GM04504 (cell line): ENCODE data around the gene NAV2.
A peak's percentile ranks its signal among the peaks of the same experiment; 100 is the strongest.

Experiments used
- DNase-seq: peaks from one replicate; pipeline ENCODE4 v3.0.0-alpha.2; 2012; ENCODE audit warnings: low read depth

The NAV2 gene

GRCh38 chr11:20022363-20023081 is 309.9 kb downstream of the NAV2 start:
- DNase-seq: no peak

DNA sequence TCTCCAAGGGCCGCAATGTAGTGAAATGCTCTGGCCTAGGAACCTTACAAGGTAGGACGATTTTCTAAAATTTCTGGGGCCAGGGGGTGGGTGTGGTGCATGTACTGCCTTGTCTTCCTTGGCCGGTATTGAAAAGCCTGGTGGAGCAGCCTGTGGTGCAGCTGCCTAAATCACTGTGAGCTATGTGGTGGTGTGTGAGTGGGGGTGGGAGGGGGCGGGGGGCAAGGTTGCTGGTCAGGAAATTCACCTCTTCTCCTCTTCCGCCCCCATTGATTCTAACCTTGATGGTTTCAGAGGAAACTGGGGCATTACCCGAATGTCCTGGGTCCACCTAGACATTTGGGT is 310.4 kb downstream of the NAV2 start:
- DNase-seq: no peak

DNA sequence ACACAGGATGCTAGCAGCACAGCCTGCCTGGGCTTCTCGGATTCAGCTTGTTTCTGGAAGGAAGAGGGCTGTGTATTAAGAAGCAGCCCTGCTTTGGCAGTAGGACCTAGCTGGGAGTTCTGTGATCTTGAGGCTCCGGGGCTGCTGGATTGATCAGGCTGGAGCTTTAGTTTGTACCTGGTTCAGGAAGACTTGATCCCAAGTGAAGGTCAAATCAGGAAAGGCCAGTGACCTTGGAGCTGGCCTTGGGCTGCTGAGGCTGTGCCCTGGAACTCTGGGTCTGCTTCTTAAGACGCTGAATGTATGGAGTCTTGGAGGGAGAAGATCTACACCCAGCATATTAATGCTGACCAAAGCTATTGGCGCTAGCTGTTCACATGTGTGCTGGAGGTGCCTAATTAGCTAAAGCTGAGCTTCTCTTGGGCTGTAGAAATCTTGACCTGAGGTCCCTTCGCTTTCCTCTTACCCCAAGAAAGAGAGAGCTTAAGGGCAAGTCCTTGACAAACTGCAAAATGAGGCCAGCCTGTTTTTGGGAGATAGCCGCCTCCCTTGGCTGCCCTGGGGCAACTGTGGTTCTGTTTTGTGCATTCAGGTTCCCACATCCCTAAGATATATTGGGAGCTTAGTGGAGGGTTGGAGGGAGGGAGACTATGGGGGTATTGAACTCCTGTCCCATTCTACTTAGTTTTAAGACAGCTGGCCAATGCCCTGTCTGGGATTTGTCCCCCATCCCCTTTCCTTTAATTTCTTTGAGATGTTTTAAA is 311.7 kb downstream of the NAV2 start:
- no peak for DNase-seq

GRCh38 chr11:20025332-20025840 is 312.7 kb downstream of the NAV2 start:
- no peak for DNase-seq

- no peak for DNase-seq
These were observed 314.3 kb downstream of the NAV2 start for GRCh38 chr11:20026629-20027555.

- no peak for DNase-seq
These were observed 314.9 kb downstream of the NAV2 start for GRCh38 chr11:20027556-20028013.

DNA sequence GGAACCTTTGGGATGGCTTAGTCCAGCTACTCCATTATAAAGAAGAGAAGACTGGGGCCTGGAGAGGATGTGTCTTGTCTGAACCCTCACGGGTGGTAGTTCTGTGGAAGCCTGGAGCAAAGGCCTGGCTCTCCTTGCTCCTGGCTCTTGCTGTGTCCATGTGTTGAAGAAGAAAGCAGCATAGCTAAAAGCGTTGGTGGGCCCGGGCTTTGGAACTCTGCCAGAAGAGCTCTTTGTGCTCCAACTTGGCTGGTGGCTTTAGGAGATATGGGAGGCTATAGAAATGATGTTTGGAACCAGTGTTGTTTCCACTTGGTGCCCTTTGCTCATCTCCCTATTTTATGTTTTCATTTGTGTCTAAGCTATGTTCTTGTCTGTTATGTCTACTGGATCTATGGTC is 316.6 kb downstream of the NAV2 start:
- no peak for DNase-seq

DNA sequence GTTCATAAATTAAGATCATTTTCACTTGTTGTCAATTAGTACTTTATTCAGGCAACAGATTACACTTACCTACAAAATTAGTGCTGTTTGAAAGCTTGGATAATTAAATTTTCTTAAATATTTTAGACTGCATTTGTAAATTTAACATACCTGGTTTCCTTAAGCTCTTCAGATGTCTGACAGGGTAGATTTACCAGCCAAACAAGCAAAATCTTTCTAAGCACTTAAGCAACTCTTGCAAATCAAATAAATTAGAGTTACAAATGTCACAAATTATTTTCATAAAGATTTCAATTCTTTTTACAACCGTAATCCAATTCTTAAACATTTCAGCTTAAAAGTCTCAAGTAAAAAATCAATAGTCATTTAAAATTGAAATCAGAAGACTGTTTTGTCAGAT is 317.8 kb downstream of the NAV2 start:
- no peak for DNase-seq

DNA sequence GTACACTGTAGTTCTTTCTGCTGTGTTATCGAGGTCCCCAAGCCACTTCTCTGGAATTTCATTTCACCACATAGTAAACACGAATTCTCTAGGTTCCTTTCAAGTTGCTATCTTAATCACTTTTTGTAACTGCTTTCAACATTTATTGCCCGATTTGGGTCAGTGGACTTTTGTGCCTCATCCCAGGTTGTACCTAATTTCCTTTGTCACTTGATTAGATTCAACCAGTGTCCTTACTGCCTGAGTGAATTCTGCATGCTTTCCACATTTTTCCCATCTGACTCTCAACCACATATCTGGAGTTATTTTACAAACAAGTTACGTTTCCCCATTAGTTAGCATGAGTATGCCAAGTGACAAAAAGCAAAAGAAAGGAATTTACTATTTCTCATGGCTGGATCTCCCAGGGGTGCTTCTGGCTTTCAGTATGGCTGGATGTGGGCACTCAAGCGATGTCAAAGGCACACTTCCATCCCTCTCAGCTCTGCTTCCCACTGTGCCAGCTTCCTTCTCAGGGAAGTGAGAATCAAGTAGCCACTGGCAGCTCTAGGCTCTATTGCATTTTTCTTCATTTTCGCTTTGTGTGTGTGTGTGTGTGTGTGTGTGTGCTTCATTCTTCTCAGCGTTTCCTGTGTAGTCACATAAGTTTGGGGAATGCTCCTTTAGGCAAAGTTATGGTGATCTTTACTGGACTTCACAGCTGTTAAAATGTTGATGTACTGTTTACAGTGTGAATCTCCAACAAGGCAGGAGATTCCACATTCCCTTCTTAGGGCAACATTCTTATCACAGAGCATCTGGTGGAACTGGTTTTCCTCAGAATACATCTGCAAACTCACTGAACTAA is 318.7 kb downstream of the NAV2 start:
- DNase-seq: peak; percentile 89

GRCh38 chr11:20032127-20032526 is 319.5 kb downstream of the NAV2 start:
- DNase-seq: no peak

DNA sequence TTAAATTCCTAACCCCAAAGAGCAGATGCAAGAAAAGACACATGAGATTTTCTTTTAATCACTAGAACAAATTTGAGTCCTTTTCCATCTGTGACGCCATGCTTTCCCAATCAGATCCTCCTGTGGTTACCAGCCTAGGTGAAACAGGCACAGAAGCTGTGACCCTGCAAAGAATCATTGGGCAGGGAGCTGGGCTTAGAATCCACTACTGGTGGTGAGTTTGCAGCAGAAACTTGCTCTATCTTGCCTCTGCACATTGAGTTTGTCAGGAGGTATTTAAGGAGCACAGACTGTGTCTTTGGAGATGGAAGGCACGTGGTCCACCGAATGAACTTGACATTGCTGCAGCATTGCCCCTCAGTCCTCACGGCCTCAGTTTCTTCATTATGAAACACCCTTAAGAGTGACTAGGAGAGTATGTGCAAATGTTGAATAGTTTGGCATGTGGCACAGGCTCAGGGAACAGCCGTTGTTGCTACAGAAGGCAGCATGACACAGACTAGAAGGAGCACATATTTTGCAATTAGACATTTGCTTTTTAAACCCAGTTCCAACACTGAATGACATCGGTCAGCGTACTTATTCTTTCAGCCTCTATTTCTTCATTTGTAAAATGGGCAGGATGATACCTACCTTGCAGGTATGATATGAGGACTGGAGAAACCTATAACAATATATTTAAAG is 320.1 kb downstream of the NAV2 start:
- DNase-seq: no peak

DNA sequence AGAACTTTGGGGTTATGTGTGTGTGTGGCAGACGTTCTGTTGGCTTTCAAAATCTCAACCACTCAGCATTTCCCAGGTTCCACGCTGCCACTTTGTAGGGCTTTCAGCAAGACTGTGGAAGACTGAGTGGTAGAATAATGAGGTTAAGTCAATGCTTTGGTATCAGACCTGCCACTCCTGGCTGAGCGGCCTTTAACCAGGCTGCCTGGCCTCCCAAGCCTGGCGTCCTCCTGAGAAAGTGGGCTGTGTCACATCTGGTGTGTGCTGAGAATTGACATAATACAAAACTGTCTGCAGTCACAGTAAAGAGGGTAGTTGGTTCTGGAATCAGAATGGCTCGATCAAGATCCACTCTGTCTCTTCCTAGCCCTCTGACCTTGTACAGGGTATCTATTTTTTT is 321.2 kb downstream of the NAV2 start:
- DNase-seq: no peak

DNA sequence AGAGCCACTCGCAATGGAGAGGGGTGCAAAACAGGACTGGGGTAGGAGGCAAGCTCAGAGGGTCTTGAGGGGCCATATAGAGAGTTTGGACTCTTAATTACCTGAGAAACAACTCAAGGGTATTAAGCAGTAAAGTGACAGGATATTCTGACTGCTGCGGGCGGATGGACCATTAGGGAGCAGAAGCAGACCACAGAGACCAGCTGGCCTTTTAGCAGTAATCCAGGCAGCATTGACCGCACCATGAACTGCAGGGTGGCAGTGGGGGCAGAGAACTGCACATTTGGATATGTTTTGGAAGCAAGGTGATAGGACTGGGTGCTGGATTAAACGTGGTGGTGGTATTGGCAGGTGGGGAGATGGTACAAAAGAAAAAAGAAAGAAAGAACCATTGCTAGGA is 322.3 kb downstream of the NAV2 start:
- no peak for DNase-seq

DNA sequence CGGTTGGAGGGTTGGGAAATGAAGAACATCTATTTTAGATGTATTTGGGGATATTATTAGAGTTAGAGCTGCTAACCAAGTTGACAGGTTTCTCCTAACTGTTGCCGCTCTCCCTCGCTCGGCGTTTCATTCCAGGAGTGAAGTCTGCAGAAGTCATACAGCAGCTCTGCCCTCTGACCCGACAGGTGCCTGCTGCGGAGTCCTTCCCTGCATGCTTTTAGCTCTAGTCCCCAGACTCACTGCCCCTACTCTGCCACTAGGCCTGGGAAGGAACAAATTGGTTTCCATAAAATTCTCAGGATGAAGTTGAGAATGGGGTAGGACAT is 322.7 kb downstream of the NAV2 start:
- no peak for DNase-seq

- peak; percentile 88 for DNase-seq
These were observed 323.3 kb downstream of the NAV2 start for GRCh38 chr11:20035701-20036601.

- no peak for DNase-seq
These were observed 324.1 kb downstream of the NAV2 start for GRCh38 chr11:20036626-20037335.

GRCh38 chr11:20037396-20038153 is 324.9 kb downstream of the NAV2 start:
- no peak for DNase-seq

DNA sequence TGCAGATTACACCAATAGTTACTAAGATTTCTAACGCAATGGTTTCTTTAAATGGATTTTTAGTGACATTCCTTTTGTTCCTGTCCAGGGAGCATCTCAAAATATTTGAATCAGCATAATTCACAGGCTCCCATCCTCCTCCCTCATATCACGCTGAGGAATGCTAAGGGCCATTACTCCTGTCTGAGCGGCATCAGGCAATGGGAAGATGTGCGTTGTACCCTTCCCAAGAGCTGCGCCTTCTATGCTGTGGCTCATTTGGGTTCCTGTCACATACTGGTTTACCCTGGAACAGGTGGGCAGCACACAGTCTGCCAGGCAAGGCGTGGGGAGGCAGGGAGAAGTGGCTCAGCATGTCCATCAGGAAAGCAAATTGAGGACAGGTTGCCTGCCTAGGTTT is 325.8 kb downstream of the NAV2 start:
- no peak for DNase-seq

DNA sequence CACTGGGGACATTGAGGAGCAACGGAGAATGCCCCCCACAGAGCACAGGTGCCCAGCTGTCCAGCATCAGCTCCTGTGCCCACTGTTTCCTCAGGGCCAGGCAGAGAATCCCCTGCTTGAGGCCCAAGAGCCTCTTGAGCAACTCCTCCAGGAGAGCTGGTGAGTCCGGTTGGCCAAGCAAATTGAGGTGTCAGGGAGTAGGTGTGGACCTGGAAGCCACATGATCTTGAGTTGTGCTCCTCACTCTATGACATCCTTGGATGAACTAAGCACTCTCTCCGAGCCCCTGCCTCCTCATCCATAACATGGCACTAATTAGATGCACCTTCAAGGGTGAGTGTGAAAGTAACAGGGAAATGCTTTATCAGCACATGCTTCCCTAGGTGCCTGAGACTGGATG is 326.3 kb downstream of the NAV2 start:
- no peak for DNase-seq
